Aorta (tissue), 5 donors: Measurements from ENCODE around the gene SPDYE6. TPM values are rescaled to one million over a fixed set of nuclear protein-coding genes. Genes with fewer than 3 reads are reported as not detected.
"Not testable (repeated sequence)": the region's sequence is repeated elsewhere in the genome, so short reads cannot be mapped to it uniquely, and the experiment has no call there.

Source experiments
- ATAC-seq: fragments of 200-7000 bp; cut with Tn5 transposase; one replicate; pipeline ENCODE4 v1.9.1; 2022; ENCODE audit warnings: moderate library complexity; ENCODE audit not compliant: low FRiP score
- DNase-seq, 2 donors: peaks; one replicate each; pipeline ENCODE4 v3.0.0-alpha.2; 2020
- H3K27ac ChIP-seq, 2 donors: one replicate each; pipeline ENCODE4 v1.5.1; 2013; ENCODE audit warnings: low read length in 2 of 2, mild to moderate bottlenecking in 2 of 2, moderate library complexity in 2 of 2, control low read depth in 1 of 2, inconsistent platforms in 1 of 2, low read depth in 1 of 2
- H3K27me3 ChIP-seq, 2 donors: one replicate each; pipeline ENCODE4 v1.6.1; 2013; ENCODE audit warnings: control low read depth in 1 of 2, low read length in 1 of 2, mild to moderate bottlenecking in 1 of 2, moderate library complexity in 1 of 2; ENCODE audit not compliant: insufficient read depth in 2 of 2, control insufficient read depth in 1 of 2
- H3K36me3 ChIP-seq, 2 donors: one replicate each; pipeline ENCODE4 v1.6.1; 2013; ENCODE audit warnings: control low read depth in 1 of 2, low read length in 1 of 2, mild to moderate bottlenecking in 1 of 2; ENCODE audit not compliant: insufficient read depth in 2 of 2, control insufficient read depth in 1 of 2
- H3K4me1 ChIP-seq, 2 donors: one replicate each; pipeline ENCODE4 v1.6.1; 2013; ENCODE audit warnings: low read length in 2 of 2, control low read depth in 1 of 2, mild to moderate bottlenecking in 1 of 2, moderate library complexity in 1 of 2; ENCODE audit not compliant: insufficient read depth in 2 of 2, control insufficient read depth in 1 of 2
- H3K4me3 ChIP-seq, 2 donors: one replicate each; pipeline ENCODE4 v1.5.1; 2013; ENCODE audit warnings: low read length in 2 of 2, control low read depth in 1 of 2, mild to moderate bottlenecking in 1 of 2
- H3K9me3 ChIP-seq: one replicate; pipeline ENCODE4 v1.6.1; 2013; ENCODE audit warnings: mild to moderate bottlenecking, low read length; ENCODE audit not compliant: control insufficient read depth
- WGBS, 2 donors: extraction: QIAGEN DNeasy Blood & Tissue Kit; methylation state at CpG; one replicate each; pipeline ENCODE4 v1.1.7; 2013; 5-methylcytosine and 5-hydroxymethylcytosine counted together
- intact Hi-C, 2 donors: fragments of 100-400 bp; cut with DNase I; formaldehyde crosslinking; loops; one replicate each; pipeline versions ENCODE4 v1.14.2 to v1.15.0; 2022
- polyA plus RNA-seq, 2 donors: library from polyadenylated mRNA; stranded (reverse); fragments of 200-250 nt; gene quantifications; one replicate each; pipeline ENCODE4 v1.2.3, GENCODE V29; 2013
- total RNA-seq, 2 donors: library from RNA; stranded (reverse); fragmentation: NEBNext Ultra II Directional; extraction: Animal tissue kit (Norgen Biotek cat#: 25700); gene quantifications; one replicate each; pipeline ENCODE4 v1.2.1, GENCODE V29; 2021
- donor health status: healthy with polysubstance abuse.
- donor health status: Bipolar disorder and iron deficiency.
- donor health status: DM: no; HTN: no; CAD: no.
- donor health status: DM: no; HTN: no; CAD: no.
- donor health status: DM: yes; HTN: yes; CAD: no.

The SPDYE6 gene
- total and polyA plus RNA-seq, 4 donors, result 0.31 TPM; not detected in 3

- Histone ChIP-seq H3K36me3 (no peaks in the 10 kb centered on the region), H3K9me3 (no peaks in the 10 kb centered on the region), H3K4me1 (no peaks in the 10 kb centered on the region), H3K27me3 (no peaks in the 10 kb centered on the region), H3K4me3 (peak overlapping the region; percentile 7 to 90), H3K27ac (peak overlapping the region in 1 of 2 donors; percentile 4)
- no peak for DNase-seq
- intact Hi-C loops, result no loop called here
- peak; percentile 5 for ATAC-seq
- WGBS, 2 donors, result 8 to 10% methylated on average over 9 of the region's 9 CpGs
Measured at GRCh38 chr7:102395592-102395872, 39.3 kb upstream of the SPDYE6 start.

DNA sequence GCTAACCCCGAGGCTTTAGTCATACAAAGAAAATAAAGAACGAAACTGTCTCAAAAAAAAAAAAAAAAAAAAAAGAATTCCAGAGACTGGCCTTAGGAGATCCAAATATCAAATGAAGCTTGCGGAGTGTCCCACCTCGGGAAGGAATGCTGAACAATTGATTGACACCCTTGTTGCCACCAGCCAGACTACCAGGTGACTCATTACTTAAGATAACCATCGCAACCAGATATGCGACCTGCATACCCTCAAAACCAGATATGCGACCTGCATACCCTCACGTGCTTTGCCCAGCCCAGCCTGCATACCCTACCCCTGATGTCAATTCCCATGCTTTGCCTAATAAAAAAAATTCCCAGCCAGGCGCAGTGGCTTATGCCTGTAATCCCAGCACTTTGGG is 37.2 kb upstream of the SPDYE6 start:
- H3K9me3 ChIP-seq, result no peaks in the 10 kb centered on the region
- no peak overlapping the region for H3K27ac ChIP-seq
- DNase-seq (no peak), ATAC-seq (no peak)
- intact Hi-C loops, result no loop called here
- no peak overlapping the region for H3K4me3 ChIP-seq
- no peaks in the 10 kb centered on the region for H3K36me3 ChIP-seq
- WGBS, 2 donors, result 79 to 83% methylated on average over 9 of the region's 9 CpGs
- H3K27me3 ChIP-seq, result no peaks in the 10 kb centered on the region
- H3K4me1 ChIP-seq, result no peaks in the 10 kb centered on the region

GRCh38 chr7:102392330-102392729 is 36.1 kb upstream of the SPDYE6 start:
- Histone ChIP-seq H3K4me3 (no peak overlapping the region), H3K27ac (no peak overlapping the region), H3K4me1 (no peaks in the 10 kb centered on the region), H3K27me3 (no peaks in the 10 kb centered on the region), H3K9me3 (no peaks in the 10 kb centered on the region), H3K36me3 (no peaks in the 10 kb centered on the region)
- intact Hi-C loops, result no loop called here
- ATAC-seq, result no peak
- WGBS, 2 donors, result 88 to 90% methylated on average over 1 of the region's 1 CpG
- DNase-seq, result no peak

GRCh38 chr7:102390697-102391484 is 34.6 kb upstream of the SPDYE6 start:
- no peak overlapping the region for H3K27ac ChIP-seq
- no peaks in the 10 kb centered on the region for H3K9me3 ChIP-seq
- H3K27me3 ChIP-seq, result no peaks in the 10 kb centered on the region
- DNase-seq (peak; percentile 87 to 94), ATAC-seq (peak; percentile 89)
- intact Hi-C loops, result loop anchor here (1.0 to 2.0 kb wide), 2 partner anchors 112 kb away; no protein-coding TSS in a partner anchor
- no peaks in the 10 kb centered on the region for H3K36me3 ChIP-seq
- H3K4me3 ChIP-seq, result no peak overlapping the region
- H3K4me1 ChIP-seq, result no peaks in the 10 kb centered on the region
- 59 to 60% methylated on average over 11 to 12 of the region's 12 CpGs for WGBS, 2 donors

- Histone ChIP-seq H3K4me1 (no peaks in the 10 kb centered on the region), H3K4me3 (no peak overlapping the region), H3K36me3 (no peaks in the 10 kb centered on the region), H3K27me3 (no peaks in the 10 kb centered on the region), H3K9me3 (no peaks in the 10 kb centered on the region), H3K27ac (no peak overlapping the region)
- DNase-seq (no peak), ATAC-seq (no peak)
- 75 to 79% methylated on average over 3 of the region's 3 CpGs for WGBS, 2 donors
- intact Hi-C loops, result loop anchor here in 1 of 2 donors (2.0 kb wide), 1 partner anchor 111 kb away; no protein-coding TSS in a partner anchor
Measured at GRCh38 chr7:102389810-102390209, 33.6 kb upstream of the SPDYE6 start.

DNA sequence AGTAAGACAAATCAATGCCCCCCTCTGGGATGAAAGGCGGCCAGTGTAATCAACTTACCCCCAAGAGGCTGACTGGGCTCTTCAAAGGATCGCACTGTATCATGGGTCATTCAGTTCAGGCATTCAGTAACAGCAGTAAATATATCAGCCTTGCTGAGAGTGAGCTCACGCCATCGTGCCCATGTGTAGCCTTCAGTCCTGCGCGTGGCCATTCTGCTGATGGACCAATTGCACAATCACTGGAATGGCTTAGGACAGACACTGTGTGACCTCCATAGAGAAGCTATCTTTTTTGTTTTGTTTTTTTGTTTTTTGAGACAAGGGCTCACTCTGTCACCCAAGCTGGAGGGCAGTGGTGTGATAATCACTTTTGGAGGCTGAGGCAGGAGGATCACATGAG is 30.8 kb upstream of the SPDYE6 start:
- ATAC-seq (no peak), DNase-seq (no peak)
- Histone ChIP-seq H3K27ac (no peak overlapping the region), H3K27me3 (no peaks in the 10 kb centered on the region), H3K4me1 (no peaks in the 10 kb centered on the region), H3K36me3 (no peaks in the 10 kb centered on the region), H3K9me3 (no peaks in the 10 kb centered on the region), H3K4me3 (no peak overlapping the region)
- 92 to 94% methylated on average over 6 of the region's 6 CpGs for WGBS, 2 donors
- intact Hi-C loops, result no loop called here

- H3K9me3 ChIP-seq, ATAC-seq, H3K36me3 ChIP-seq, H3K4me1 ChIP-seq, intact Hi-C loops, H3K4me3 ChIP-seq, DNase-seq, H3K27ac ChIP-seq, H3K27me3 ChIP-seq: not testable (repeated sequence)
- 87 to 88% methylated on average over 5 to 6 of the region's 7 CpGs for WGBS, 2 donors
Measured at GRCh38 chr7:102381696-102382425, 25.6 kb upstream of the SPDYE6 start.

DNA sequence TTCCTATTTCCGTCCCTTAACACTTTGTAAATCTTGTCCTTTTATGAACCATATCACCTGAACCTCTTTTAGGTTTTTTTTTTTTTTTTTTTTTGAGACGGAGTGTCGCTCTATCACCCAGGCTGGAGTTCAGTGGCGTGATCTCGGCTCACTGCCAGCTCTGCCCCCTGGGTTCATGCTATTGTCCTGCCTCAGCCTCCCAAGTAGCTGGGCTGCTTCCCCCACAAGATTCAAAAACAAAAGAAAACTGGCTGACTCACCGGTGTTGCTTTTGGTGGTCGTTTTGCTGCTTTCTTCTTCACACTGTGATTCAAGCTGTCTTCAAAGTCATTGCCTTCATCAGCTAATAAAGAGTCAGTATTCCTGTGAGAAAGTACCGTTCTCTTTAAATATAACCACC is 24.6 kb upstream of the SPDYE6 start:
- not testable (repeated sequence) for ATAC-seq, H3K36me3 ChIP-seq

GRCh38 chr7:102376964-102377466 is 20.8 kb upstream of the SPDYE6 start:
- Histone ChIP-seq H3K27me3 (no peaks in the 10 kb centered on the region), H3K9me3 (no peaks in the 10 kb centered on the region), H3K27ac (no peak overlapping the region), H3K4me1 (no peaks in the 10 kb centered on the region), H3K36me3 (peaks cover 3% of the 10 kb centered on the region in 2 donors), H3K4me3 (no peak overlapping the region)
- intact Hi-C loops, result no loop called here
- ATAC-seq (no peak), DNase-seq (no peak)
- 86 to 89% methylated on average over 6 of the region's 6 CpGs for WGBS, 2 donors

More for the DNA sequence above, 24.6 kb upstream of the SPDYE6 start:
- 79% methylated on average over 8 of the region's 8 CpGs for WGBS, 2 donors
- H3K4me1 ChIP-seq, DNase-seq, H3K4me3 ChIP-seq, H3K9me3 ChIP-seq, H3K27me3 ChIP-seq, intact Hi-C loops, H3K27ac ChIP-seq: not testable (repeated sequence)
